Measurements from ENCODE around the gene BRD3OS. TPM values are rescaled to one million over a fixed set of nuclear protein-coding genes. Genes with fewer than 3 reads are reported as not detected.

The BRD3OS gene
- polyA plus RNA-seq, 1 of the 3 experiments (the other 2 are of a cell fraction) = 23.1 TPM

DNA sequence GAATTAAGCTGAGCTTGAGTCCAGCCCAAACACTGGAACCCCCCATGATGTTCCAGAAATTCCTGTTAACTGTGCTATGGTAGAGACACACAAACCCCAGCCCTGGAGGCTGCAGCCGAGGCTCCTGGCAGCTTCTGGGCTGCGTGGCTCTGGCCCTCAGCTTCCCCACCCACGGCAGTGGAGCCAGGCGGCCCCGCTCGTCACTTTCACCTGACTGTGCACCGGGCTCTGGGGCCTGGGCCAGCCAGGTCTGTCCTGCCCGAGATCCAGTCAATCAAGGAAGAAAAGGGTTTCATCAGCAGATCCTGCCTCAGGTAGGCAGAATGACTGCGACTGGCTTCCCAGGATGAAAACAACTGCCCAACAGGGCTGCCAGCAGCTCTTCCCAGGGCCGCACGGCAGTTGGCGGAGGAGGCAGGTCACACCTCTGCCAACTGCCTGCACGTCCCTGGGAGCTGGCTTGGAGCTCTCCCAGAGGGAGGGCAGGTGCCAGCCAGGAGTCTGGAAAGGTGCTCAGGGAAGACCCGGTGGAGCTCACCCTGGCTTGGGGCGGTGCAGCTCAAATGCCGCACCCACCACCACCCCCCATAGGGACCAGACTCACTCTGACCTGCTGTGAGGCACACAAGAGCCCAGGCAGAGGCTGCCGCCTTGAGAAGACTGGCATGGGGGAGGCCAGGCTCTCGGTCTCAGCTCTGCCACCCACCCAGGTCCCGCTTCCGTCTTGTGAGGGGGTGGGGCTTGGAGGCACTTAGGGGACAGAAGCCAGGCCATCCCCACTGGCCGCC, 21.8 kb downstream of the BRD3OS start:
- H3K4me2 ChIP-seq = no peak overlapping the region
- POLR2A ChIA-PET = no interaction called here
- no peaks in the 10 kb centered on the region for H3K9me3 ChIP-seq
- peaks cover 4 to 74% of the 10 kb centered on the region in 2 experiments for H3K36me3 ChIP-seq (replicated peaks in 1 of 2; ENCODE audit: control insufficient read depth in 1 of 2, insufficient read depth in 2 of 2, low read length in 1 of 2)
- H3K9me2 ChIP-seq = no peaks in the 10 kb centered on the region
- no peak for DNase-seq
- no peak for TF ChIP-seq ELF1 (IDR thresholded peaks at IDR 0.05)
- TF ChIP-seq TAF1 (IDR thresholded peaks at IDR 0.05; ENCODE audit: borderline replicate concordance, low read depth, low read length) = no peak
- TF ChIP-seq, protein P1, sequence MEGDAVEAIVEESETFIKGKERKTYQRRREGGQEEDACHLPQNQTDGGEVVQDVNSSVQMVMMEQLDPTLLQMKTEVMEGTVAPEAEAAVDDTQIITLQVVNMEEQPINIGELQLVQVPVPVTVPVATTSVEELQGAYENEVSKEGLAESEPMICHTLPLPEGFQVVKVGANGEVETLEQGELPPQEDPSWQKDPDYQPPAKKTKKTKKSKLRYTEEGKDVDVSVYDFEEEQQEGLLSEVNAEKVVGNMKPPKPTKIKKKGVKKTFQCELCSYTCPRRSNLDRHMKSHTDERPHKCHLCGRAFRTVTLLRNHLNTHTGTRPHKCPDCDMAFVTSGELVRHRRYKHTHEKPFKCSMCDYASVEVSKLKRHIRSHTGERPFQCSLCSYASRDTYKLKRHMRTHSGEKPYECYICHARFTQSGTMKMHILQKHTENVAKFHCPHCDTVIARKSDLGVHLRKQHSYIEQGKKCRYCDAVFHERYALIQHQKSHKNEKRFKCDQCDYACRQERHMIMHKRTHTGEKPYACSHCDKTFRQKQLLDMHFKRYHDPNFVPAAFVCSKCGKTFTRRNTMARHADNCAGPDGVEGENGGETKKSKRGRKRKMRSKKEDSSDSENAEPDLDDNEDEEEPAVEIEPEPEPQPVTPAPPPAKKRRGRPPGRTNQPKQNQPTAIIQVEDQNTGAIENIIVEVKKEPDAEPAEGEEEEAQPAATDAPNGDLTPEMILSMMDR (IDR thresholded peaks at IDR 0.05) = no peak
- TF ChIP-seq, protein P2, sequence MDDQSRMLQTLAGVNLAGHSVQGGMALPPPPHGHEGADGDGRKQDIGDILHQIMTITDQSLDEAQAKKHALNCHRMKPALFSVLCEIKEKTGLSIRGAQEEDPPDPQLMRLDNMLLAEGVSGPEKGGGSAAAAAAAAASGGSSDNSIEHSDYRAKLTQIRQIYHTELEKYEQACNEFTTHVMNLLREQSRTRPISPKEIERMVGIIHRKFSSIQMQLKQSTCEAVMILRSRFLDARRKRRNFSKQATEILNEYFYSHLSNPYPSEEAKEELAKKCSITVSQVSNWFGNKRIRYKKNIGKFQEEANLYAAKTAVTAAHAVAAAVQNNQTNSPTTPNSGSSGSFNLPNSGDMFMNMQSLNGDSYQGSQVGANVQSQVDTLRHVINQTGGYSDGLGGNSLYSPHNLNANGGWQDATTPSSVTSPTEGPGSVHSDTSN (IDR thresholded peaks at IDR 0.05) = no peak
- no peak for TF ChIP-seq YY1 (IDR thresholded peaks at IDR 0.05; ENCODE audit: low read depth)
- no peak for TF ChIP-seq SIN3A (IDR thresholded peaks at IDR 0.05; ENCODE audit: borderline replicate concordance, low read depth, low read length)
- TF ChIP-seq FOXM1 (IDR thresholded peaks at IDR 0.05; ENCODE audit: low read depth) = no peak
- no peak for TF ChIP-seq TCF12 (IDR thresholded peaks at IDR 0.05)
- no peak for TF ChIP-seq FOSL2 (IDR thresholded peaks at IDR 0.05; ENCODE audit: borderline replicate concordance, low read depth)
- no peak for TF ChIP-seq MXI1 (IDR thresholded peaks at IDR 0.05; ENCODE audit: low read depth, low read length)
- no peak for TF ChIP-seq SMC3 (IDR thresholded peaks at IDR 0.05; ENCODE audit: low read depth, low read length)
- no peak for TF ChIP-seq RXRA (IDR thresholded peaks at IDR 0.05; ENCODE audit: borderline replicate concordance, low read depth)
- no peak for TF ChIP-seq RFX5 (IDR thresholded peaks at IDR 0.05; ENCODE audit: low read length)
- no peak for TF ChIP-seq NFIC (IDR thresholded peaks at IDR 0.05; ENCODE audit: borderline replicate concordance)
- TF ChIP-seq RAD21 (IDR thresholded peaks at IDR 0.05; ENCODE audit: low read length) = no peak
- no peak for TF ChIP-seq RCOR1 (IDR thresholded peaks at IDR 0.05; ENCODE audit: low read length)
- TF ChIP-seq, protein P3, sequence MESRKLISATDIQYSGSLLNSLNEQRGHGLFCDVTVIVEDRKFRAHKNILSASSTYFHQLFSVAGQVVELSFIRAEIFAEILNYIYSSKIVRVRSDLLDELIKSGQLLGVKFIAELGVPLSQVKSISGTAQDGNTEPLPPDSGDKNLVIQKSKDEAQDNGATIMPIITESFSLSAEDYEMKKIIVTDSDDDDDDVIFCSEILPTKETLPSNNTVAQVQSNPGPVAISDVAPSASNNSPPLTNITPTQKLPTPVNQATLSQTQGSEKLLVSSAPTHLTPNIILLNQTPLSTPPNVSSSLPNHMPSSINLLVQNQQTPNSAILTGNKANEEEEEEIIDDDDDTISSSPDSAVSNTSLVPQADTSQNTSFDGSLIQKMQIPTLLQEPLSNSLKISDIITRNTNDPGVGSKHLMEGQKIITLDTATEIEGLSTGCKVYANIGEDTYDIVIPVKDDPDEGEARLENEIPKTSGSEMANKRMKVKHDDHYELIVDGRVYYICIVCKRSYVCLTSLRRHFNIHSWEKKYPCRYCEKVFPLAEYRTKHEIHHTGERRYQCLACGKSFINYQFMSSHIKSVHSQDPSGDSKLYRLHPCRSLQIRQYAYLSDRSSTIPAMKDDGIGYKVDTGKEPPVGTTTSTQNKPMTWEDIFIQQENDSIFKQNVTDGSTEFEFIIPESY (IDR thresholded peaks at IDR 0.05; ENCODE audit: borderline replicate concordance, low read depth) = no peak
- TF ChIP-seq CHD2 (IDR thresholded peaks at IDR 0.05; ENCODE audit: low read length, partially characterized antibody) = no peak
- TF ChIP-seq, protein P4, sequence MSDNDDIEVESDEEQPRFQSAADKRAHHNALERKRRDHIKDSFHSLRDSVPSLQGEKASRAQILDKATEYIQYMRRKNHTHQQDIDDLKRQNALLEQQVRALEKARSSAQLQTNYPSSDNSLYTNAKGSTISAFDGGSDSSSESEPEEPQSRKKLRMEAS (IDR thresholded peaks at IDR 0.05; ENCODE audit: low read depth) = no peak
- no peak for TF ChIP-seq TEAD4 (IDR thresholded peaks at IDR 0.05; ENCODE audit: borderline replicate concordance, insufficient read depth)
- no peak overlapping the region for H3K4me3 ChIP-seq (ENCODE audit: low read depth in 2 of 2, low read length in 1 of 2)
- H3K9ac ChIP-seq = no peak overlapping the region
- no peaks in the 10 kb centered on the region for H3K79me2 ChIP-seq (ENCODE audit: insufficient read depth)
- no peaks in the 10 kb centered on the region for H3F3A ChIP-seq (replicated peaks; ENCODE audit: insufficient read depth)
- no peaks in the 10 kb centered on the region for H3K27me3 ChIP-seq (ENCODE audit: insufficient read depth)
- CTCF ChIA-PET = interaction anchor here (1.0 kb wide), 1 partner anchor 88 kb away, joined by 4 read pairs; no protein-coding TSS in a partner anchor
- H2AFZ ChIP-seq (ENCODE audit: low read depth) = no peak overlapping the region
- H4K20me1 ChIP-seq (ENCODE audit: insufficient read depth) = no peaks in the 10 kb centered on the region; the same call in 1 of the 2 replicates
- WGBS (ENCODE audit: low lambda C conversion rate) = 98% methylated on average over 8 of the region's 21 CpGs
- H3K4me1 ChIP-seq (ENCODE audit: control insufficient read depth in 1 of 2, insufficient read depth in 2 of 2, low read depth in 1 of 2, low read length in 1 of 2) = no peaks in the 10 kb centered on the region
- no peak overlapping the region for H3K27ac ChIP-seq (ENCODE audit: low read depth in 2 of 2, low read length in 1 of 2)
